HG03521 (cell line): ENCODE data around the gene ADAM22.

Source experiments
- ATAC-seq: cut with Tn5 transposase; IDR thresholded peaks from one replicate; pipeline ENCODE4 v1.9.1; 2021; ENCODE audit warnings: mild to moderate bottlenecking, moderate library complexity; ENCODE audit not compliant: unreplicated experiment

The ADAM22 gene

GRCh38 chr7:88206254-88206653 lies 272.2 kb downstream of the ADAM22 start:
- no peak for ATAC-seq

GRCh38 chr7:88208521-88208920 lies 274.5 kb downstream of the ADAM22 start:
- ATAC-seq: no peak

GRCh38 chr7:88212918-88213317 lies 278.9 kb downstream of the ADAM22 start:
- ATAC-seq: no peak

GRCh38 chr7:88214456-88214855 lies 280.4 kb downstream of the ADAM22 start:
- ATAC-seq: no peak

- ATAC-seq: no peak
These were observed 281.2 kb downstream of the ADAM22 start for GRCh38 chr7:88215295-88215694.

- ATAC-seq: no peak
These were observed 282.2 kb downstream of the ADAM22 start for GRCh38 chr7:88216276-88216675.

GRCh38 chr7:88217675-88218428 lies 283.8 kb downstream of the ADAM22 start:
- peak; percentile 68 for ATAC-seq

GRCh38 chr7:88218429-88218745 lies 284.3 kb downstream of the ADAM22 start:
- ATAC-seq: no peak

GRCh38 chr7:88218836-88219605 lies 285.0 kb downstream of the ADAM22 start:
- ATAC-seq: peak; percentile 22

- peak; percentile 79 for ATAC-seq
These were observed 286.0 kb downstream of the ADAM22 start, which contains the start of gene SRI for GRCh38 chr7:88219781-88220747. SRI (minus strand) TSS chr7:88220038; CDS start chr7:88220026, 12 bp downstream.

- ATAC-seq: no peak
These were observed 289.2 kb downstream of the ADAM22 start for GRCh38 chr7:88223265-88223664.

- no peak for ATAC-seq
These were observed 290.7 kb downstream of the ADAM22 start for GRCh38 chr7:88224601-88225275.

- ATAC-seq: no peak
These were observed 292.1 kb downstream of the ADAM22 start for GRCh38 chr7:88226201-88226600.

GRCh38 chr7:88226886-88227516 lies 292.9 kb downstream of the ADAM22 start:
- ATAC-seq: no peak

- no peak for ATAC-seq
These were observed 295.4 kb downstream of the ADAM22 start for GRCh38 chr7:88229302-88229995.

GRCh38 chr7:88230646-88231045 lies 296.6 kb downstream of the ADAM22 start:
- no peak for ATAC-seq

GRCh38 chr7:88233828-88234227 lies 299.8 kb downstream of the ADAM22 start:
- ATAC-seq: no peak

- ATAC-seq: no peak
These were observed 305.8 kb downstream of the ADAM22 start for GRCh38 chr7:88239852-88240251.

GRCh38 chr7:88243345-88243909 lies 309.4 kb downstream of the ADAM22 start:
- no peak for ATAC-seq
